Caki2 (cell line): ENCODE results near the gene CFAP20DC. TPM values are rescaled to one million over a fixed set of nuclear protein-coding genes. Genes with fewer than 3 reads are reported as not detected.
"Not testable (repeated sequence)": the region's sequence is repeated elsewhere in the genome, so short reads cannot be mapped to it uniquely, and the experiment has no call there.

Experiments used
- DNase-seq: peaks from one replicate; pipeline ENCODE4 v3.0.0-alpha.2; 2015; ENCODE audit warnings: low read depth
- in situ Hi-C: cut with HindIII; loops from 2 replicates; pipeline ENCODE4 v1.10.0; 2016; ENCODE audit warnings: low sequenced_read_pairs, low pct_unique_long_range_greater_than_20kb, mixed read lengths
- total RNA-seq: library from RNA; depleted of rRNA; stranded (reverse); fragments of >200 nt; shearing (Covaris generic); gene quantifications from 2 replicates; pipeline ENCODE4 v1.2.3, GENCODE V29; 2014; ENCODE audit warnings: low replicate concordance

Gene CFAP20DC
- total RNA-seq, 1 experiment from 2014 or later = 8.3 TPM

DNA sequence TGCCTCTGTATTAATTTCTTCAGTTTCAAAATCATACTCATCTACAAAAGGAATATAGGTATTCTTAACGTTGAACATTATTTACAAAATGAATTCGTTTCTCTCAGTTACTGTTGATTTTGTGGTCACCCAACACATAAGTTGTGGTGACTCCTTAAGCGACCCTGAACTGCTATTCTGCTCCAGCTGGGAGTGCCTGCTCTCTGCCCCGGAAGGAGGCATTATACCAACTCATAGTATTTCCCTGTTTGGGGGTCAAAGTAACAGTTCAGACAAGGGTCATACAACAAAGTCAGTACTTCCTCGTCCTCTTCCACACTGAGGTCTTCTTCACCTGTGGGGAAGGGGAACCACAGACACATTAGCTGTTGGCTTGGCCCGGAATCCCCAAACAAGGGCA, 307.6 kb downstream of the CFAP20DC start:
- in situ Hi-C loops = no loop called here
- DNase-seq = no peak

- in situ Hi-C loops = no loop called here
- no peak for DNase-seq
Observed at GRCh38 chr3:58737644-58738043, 312.2 kb downstream of the CFAP20DC start.

DNA sequence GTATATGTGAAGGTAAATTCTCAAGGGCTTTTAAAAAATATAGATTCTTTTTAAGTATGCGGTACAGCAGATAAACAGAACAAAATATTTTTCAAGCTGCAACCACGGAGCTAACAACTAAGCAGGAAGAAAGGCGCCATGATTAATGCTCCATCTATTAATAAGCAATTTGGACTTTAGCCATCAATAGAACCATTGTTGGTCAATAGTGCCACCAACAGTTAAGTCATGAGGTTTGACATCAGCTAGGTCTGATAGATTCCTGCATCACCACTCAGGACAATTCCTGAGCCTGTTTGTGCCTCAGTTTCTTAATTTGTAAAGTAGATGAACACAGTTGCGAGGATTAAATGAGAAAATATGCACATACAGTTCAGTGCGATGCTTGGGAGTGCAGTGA, 318.2 kb downstream of the CFAP20DC start:
- DNase-seq = no peak
- in situ Hi-C loops = no loop called here

DNA sequence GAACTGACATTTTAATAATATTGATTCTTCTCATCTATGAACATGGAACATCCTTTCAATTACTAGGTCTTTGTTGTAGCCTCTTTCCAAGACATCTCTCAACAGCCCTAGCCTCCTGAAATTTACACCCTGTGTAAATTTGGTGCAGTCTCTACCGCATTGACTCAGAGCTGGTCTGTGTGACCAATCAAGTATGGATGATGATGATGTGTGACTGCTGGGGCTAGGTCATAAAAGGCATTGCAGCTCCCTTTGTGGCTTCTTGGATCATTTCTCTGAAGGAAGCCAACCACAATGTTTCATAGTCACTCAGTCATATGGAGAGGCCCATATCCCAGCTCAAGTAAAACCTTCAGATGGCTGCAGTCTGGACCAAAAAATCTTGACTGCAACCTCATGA, 321.1 kb downstream of the CFAP20DC start:
- in situ Hi-C loops = no loop called here
- DNase-seq = no peak

DNA sequence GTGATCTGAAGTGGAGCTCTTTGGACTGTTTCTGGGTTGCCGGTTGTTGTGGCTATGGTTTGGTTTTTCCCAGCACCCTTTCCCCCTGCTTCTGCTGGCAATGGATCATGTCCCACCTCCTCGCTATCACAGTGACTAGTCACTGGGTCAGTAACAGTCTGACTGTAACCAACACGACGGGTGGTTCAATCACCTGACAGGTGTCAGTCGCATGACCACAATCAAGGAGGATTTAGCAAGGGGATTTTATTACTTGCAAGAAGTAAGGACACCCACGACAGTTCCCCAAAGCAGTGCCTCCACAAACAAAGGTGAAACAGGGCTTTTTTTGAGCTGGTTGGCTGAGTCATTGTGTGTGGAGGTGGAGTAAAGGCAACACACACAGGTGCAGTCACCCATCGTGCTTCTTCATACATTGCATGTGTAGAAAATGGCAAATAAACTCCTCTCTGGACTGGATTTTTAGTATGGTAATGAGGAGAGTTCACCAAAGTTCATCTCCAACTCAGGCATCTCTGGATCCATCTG, 324.4 kb downstream of the CFAP20DC start:
- in situ Hi-C loops = no loop called here
- no peak for DNase-seq

DNA sequence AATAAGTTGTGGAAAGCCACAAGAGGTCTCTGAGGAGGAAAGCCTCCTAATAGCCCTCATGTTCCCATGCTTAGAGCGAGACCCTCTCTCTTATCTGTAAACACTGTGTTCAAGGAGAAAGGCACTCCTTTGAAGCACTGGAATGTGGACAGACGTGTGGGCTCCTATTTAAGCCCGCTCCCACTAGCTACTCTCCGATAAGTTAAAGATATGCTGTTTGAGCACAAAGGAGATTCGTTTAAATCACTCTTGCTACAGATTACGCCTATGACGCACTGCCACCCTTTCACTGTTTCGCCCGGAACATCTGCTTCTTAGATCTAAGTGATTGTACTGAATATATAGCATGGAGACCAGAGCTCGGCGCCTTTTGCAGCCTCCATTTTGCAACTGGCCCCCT, 325.5 kb downstream of the CFAP20DC start:
- in situ Hi-C loops = no loop called here
- DNase-seq = no peak

DNA sequence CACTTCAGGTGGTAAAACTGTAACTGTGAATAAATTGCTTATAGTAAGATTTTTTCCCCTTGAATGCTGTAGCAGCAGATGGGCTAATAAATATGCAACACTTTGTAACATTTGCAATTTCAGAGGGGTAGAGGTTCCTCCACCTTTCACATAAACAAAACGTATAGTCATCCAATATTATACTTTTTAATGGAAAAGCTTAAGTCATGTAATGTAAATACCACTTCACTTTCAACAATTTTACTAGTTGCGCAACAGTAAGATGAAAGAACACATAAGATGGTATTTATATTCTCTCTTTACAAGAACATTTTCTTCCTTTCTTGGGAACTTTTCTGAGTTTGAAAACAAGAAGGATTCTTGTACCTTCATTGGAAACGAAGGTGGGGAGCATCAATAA, 326.7 kb downstream of the CFAP20DC start:
- in situ Hi-C loops = no loop called here
- DNase-seq = no peak

GRCh38 chr3:58722561-58722960, 327.3 kb downstream of the CFAP20DC start:
- DNase-seq = no peak
- in situ Hi-C loops = no loop called here

DNA sequence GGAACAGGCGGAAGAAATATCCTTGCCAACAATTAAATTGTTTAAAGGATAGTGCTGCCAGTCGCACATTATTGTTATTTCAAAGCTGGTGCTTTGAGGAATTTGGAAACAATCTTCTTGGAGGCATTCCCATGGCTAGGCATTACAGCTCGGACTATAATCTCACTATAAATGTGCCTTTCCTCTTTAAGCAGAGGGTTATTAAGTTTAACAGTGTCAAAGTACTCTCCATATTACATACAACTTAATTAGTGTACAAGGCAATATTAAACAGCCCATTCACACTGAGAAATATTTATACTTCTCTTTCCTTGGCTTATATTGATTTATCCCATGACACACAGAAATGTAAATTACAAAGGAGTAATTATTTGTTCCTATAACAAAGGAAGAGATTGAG, 329.3 kb downstream of the CFAP20DC start:
- in situ Hi-C loops = no loop called here
- DNase-seq = no peak

- in situ Hi-C loops = no loop called here
- no peak for DNase-seq
Observed at GRCh38 chr3:58719684-58720083, 330.1 kb downstream of the CFAP20DC start.

- in situ Hi-C loops = no loop called here
- DNase-seq = no peak
Observed at GRCh38 chr3:58713715-58714401, 336.0 kb downstream of the CFAP20DC start.

GRCh38 chr3:58711871-58712270, 338.0 kb downstream of the CFAP20DC start:
- in situ Hi-C loops = no loop called here
- no peak for DNase-seq

DNA sequence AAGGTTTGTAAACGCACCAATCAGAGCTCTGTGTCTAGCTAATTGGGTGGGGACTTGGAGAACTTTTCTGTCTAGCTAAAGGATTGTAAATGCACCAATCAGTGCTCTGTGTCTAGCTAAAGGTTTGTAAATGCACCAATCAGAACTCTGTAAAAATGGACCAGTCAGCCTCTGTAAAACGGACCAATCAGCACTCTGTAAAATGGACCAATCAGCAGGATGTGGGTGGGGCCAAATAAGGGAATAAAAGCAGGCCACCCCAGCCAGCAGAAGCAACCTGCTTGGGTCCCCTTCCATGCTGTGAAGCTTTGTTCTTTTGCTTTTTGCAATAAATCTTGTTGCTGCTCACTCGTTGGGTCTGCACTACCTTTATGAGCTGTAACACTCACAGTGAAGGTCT, 340.8 kb downstream of the CFAP20DC start:
- DNase-seq, in situ Hi-C loops: not testable (repeated sequence)

DNA sequence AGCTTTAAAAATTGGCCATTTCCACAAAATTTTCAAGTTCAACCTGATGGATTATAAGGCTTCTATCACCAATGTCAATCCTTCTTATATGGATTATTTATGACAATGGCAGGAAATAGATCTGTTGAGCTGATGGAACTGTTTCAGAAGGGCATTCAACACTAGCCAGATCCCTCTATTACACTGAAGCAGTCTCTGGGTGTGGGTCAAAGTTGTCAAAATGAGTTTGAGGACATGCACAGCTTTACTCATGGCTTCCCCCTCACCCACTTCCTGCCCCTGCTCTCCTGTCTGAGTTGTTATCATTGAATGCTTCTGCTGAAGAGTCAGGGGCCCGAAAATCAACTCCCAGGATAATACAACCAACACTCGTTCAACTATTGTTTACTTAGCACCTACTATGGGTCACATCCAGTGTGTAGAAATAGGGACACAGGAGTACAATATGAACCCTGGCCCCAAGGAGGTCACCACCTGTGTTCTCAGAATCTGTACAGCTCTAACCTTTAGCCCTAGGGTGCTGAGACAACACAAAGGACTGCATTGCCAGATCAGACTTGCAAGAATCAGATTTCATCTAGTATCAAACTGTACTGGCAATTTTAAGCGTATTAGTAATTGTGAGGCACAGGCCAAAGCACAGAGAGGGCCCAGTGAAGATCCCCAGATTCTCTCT, 341.6 kb downstream of the CFAP20DC start:
- DNase-seq = no peak
- in situ Hi-C loops = no loop called here

- DNase-seq = no peak
- in situ Hi-C loops = no loop called here
Observed at GRCh38 chr3:58707390-58707930, 342.4 kb downstream of the CFAP20DC start.

- no peak for DNase-seq
- in situ Hi-C loops = no loop called here
Observed at GRCh38 chr3:58706395-58707167, 343.2 kb downstream of the CFAP20DC start.

GRCh38 chr3:58704745-58705144, 345.1 kb downstream of the CFAP20DC start:
- in situ Hi-C loops = no loop called here
- no peak for DNase-seq

DNA sequence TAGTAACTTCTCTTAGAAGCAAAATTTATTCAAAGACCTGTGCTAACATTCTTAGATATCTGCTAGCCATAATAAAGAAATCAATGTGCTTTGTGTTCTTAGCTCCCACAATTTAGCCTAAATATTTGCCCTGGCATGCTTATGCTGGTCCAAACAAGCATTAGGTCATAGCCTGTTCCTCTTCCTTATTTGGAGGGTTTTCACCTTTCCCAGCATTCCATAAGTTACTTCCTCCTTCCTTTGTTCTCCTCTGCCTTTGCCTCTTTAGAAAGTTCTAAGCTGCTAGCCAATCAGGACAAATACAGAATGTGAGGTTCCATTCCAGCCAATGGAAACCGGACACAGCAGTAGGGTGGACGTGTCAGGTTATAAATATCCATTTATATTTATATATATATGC, 345.5 kb downstream of the CFAP20DC start:
- DNase-seq, in situ Hi-C loops: not testable (repeated sequence)

DNA sequence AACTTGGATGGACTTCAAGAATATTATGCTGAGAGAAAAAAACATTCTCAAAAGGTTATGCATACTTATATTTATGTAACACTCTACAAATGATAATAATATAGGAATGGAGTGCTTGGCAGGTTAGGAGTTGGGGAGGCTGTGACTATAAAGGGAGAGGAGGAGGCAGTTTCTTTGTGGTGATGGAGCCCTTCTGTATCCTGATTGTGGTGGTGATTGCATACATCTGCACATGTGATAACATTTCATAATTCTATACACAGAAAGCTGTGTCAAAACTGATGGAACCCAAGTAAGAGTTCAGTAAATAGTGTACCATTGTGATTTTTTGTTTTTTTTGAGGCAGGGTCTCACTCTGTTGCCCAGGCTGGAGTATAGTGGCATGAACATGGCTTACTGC, 351.6 kb downstream of the CFAP20DC start:
- in situ Hi-C loops = no loop called here
- DNase-seq = no peak
